ENCODE measurements around the gene USP36. TPM values are rescaled to one million over a fixed set of nuclear protein-coding genes. Genes with fewer than 3 reads are reported as not detected.

The USP36 gene
- total and polyA plus RNA-seq, 4 donors: 8.0 to 20.7 (median 10.5) TPM

GRCh38 chr17:78855561-78856165, 15.0 kb upstream of the USP36 start (continued):
- TF ChIP-seq, protein P1, sequence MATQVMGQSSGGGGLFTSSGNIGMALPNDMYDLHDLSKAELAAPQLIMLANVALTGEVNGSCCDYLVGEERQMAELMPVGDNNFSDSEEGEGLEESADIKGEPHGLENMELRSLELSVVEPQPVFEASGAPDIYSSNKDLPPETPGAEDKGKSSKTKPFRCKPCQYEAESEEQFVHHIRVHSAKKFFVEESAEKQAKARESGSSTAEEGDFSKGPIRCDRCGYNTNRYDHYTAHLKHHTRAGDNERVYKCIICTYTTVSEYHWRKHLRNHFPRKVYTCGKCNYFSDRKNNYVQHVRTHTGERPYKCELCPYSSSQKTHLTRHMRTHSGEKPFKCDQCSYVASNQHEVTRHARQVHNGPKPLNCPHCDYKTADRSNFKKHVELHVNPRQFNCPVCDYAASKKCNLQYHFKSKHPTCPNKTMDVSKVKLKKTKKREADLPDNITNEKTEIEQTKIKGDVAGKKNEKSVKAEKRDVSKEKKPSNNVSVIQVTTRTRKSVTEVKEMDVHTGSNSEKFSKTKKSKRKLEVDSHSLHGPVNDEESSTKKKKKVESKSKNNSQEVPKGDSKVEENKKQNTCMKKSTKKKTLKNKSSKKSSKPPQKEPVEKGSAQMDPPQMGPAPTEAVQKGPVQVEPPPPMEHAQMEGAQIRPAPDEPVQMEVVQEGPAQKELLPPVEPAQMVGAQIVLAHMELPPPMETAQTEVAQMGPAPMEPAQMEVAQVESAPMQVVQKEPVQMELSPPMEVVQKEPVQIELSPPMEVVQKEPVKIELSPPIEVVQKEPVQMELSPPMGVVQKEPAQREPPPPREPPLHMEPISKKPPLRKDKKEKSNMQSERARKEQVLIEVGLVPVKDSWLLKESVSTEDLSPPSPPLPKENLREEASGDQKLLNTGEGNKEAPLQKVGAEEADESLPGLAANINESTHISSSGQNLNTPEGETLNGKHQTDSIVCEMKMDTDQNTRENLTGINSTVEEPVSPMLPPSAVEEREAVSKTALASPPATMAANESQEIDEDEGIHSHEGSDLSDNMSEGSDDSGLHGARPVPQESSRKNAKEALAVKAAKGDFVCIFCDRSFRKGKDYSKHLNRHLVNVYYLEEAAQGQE (IDR thresholded peaks at IDR 0.05): no peak
- TF ChIP-seq JUND (IDR thresholded peaks at IDR 0.05) (no peak), YY1 (IDR thresholded peaks at IDR 0.05) (no peak), TAF1 (conservative IDR thresholded peaks at IDR 0.05) (no peak)

- Histone ChIP-seq H3K9ac (ENCODE audit: low read depth in 1 of 2, low read length in 2 of 2) (no peak overlapping the region), H3K27ac (ENCODE audit: low read depth in 1 of 2, low read length in 2 of 2) (no peak overlapping the region), H3K27me3 (ENCODE audit: control insufficient read depth in 4 of 4, insufficient read depth in 4 of 4, low read length in 3 of 4) (no peaks in the 10 kb centered on the region), H3K4me1 (ENCODE audit: control insufficient read depth in 4 of 4, insufficient read depth in 4 of 4, low read length in 3 of 4) (no peaks in the 10 kb centered on the region), H3K9me3 (ENCODE audit: control insufficient read depth in 4 of 4, low read length in 3 of 4) (no peaks in the 10 kb centered on the region), H3K36me3 (ENCODE audit: control insufficient read depth in 4 of 4, insufficient read depth in 3 of 4, low read depth in 1 of 4, low read length in 3 of 4) (peaks cover 0 to 2% (median 0%) of the 10 kb centered on the region in 4 donors), H3K4me3 (ENCODE audit: low read depth in 1 of 3, low read length in 3 of 3) (no peak overlapping the region)
- no peak for TF ChIP-seq ATF3 (IDR thresholded peaks at IDR 0.05)
- no peak for TF ChIP-seq GABPA (IDR thresholded peaks at IDR 0.05 in 1 of 2, conservative IDR thresholded peaks at IDR 0.05 in 1 of 2)
- TF ChIP-seq YY1 (IDR thresholded peaks at IDR 0.05): no peak
- TF ChIP-seq EGR1 (IDR thresholded peaks at IDR 0.05; ENCODE audit: low read depth in 2 of 2): no peak
- TF ChIP-seq, protein P2, sequence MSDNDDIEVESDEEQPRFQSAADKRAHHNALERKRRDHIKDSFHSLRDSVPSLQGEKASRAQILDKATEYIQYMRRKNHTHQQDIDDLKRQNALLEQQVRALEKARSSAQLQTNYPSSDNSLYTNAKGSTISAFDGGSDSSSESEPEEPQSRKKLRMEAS (IDR thresholded peaks at IDR 0.05): no peak
- TF ChIP-seq NR2F2 (IDR thresholded peaks at IDR 0.05): no peak
- no peak for TF ChIP-seq JUND (IDR thresholded peaks at IDR 0.05)
- TF ChIP-seq ZBTB33 (IDR thresholded peaks at IDR 0.05): no peak
- TF ChIP-seq SP1 (IDR thresholded peaks at IDR 0.05): no peak
- no peak for TF ChIP-seq FOXA1 (IDR thresholded peaks at IDR 0.05)
- TF ChIP-seq HNF4A (conservative IDR thresholded peaks at IDR 0.05): no peak
- TF ChIP-seq RXRA (IDR thresholded peaks at IDR 0.05): no peak
- no peak for TF ChIP-seq RAD21 (IDR thresholded peaks at IDR 0.05)
- TF ChIP-seq TAF1 (conservative IDR thresholded peaks at IDR 0.05): no peak
- no peak for DNase-seq (ENCODE audit: low spot score)
- WGBS: 84% methylated on average over 9 of the region's 9 CpGs
These were observed 13.9 kb upstream of the USP36 start for GRCh38 chr17:78854508-78854907.

DNA sequence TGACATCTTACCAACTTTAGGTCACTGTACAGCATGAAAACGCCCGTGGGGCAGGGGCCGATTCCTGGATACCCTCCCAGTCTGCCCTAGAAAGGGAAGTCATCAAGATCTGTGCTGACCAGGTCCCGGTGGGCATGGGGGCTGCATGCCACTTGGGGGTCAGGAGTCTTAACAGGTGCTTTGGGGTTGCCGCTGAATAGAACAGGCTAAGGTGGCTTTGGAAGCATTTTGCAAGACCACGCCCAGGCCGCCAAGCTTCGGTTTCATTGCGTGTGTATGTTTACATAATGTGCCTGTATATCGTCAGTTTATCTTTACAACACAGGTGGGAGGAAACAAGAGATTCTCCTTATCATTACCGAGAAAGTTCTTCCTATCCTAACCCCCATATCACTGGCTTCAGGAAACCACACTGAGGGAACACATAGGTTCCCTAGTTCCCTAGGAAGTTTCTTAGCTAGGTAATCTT, 13.3 kb upstream of the USP36 start:
- Histone ChIP-seq H3K27me3 (ENCODE audit: control insufficient read depth in 4 of 4, insufficient read depth in 4 of 4, low read length in 3 of 4) (no peaks in the 10 kb centered on the region), H3K9me3 (ENCODE audit: control insufficient read depth in 4 of 4, low read length in 3 of 4) (no peaks in the 10 kb centered on the region), H3K27ac (ENCODE audit: low read depth in 1 of 2, low read length in 2 of 2) (no peak overlapping the region), H3K9ac (ENCODE audit: low read depth in 1 of 2, low read length in 2 of 2) (no peak overlapping the region), H3K4me3 (ENCODE audit: low read depth in 1 of 3, low read length in 3 of 3) (no peak overlapping the region), H3K4me1 (ENCODE audit: control insufficient read depth in 4 of 4, insufficient read depth in 4 of 4, low read length in 3 of 4) (no peaks in the 10 kb centered on the region), H3K36me3 (ENCODE audit: control insufficient read depth in 4 of 4, insufficient read depth in 3 of 4, low read depth in 1 of 4, low read length in 3 of 4) (peaks cover 0 to 2% (median 0%) of the 10 kb centered on the region in 4 donors)
- 76% methylated on average over 11 of the region's 11 CpGs for WGBS
- DNase-seq (ENCODE audit: low spot score): no peak
- TF ChIP-seq, protein P1 (IDR thresholded peaks at IDR 0.05): no peak
- TF ChIP-seq FOXA2 (IDR thresholded peaks at IDR 0.05) (no peak), TAF1 (conservative IDR thresholded peaks at IDR 0.05) (no peak), GABPA (IDR thresholded peaks at IDR 0.05 in 1 of 2, conservative IDR thresholded peaks at IDR 0.05 in 1 of 2) (no peak), FOXA1 (IDR thresholded peaks at IDR 0.05) (no peak), EGR1 (IDR thresholded peaks at IDR 0.05; ENCODE audit: low read depth in 2 of 2) (no peak)
